HepG2 (cell line): ENCODE data around the gene KIAA1328. TPM values are rescaled to one million over a fixed set of nuclear protein-coding genes. Genes with fewer than 3 reads are reported as not detected.
A peak's percentile ranks its signal among the peaks of the same experiment; 100 is the strongest.

ENCODE experiments used
- ATF5 ChIP-seq: sonication (generic); formaldehyde crosslinking; IDR thresholded peaks from 2 replicates; pipeline ENCODE4 v1.4.0; 2020; ENCODE audit warnings: mild to moderate bottlenecking, low read depth, missing genetic modification reagents
- NBN ChIP-seq: fragments of 450-650 bp; conservative IDR thresholded peaks from 2 replicates; pipeline ENCODE4 v1.6.1; 2017
- SIN3B ChIP-seq: fragments of 150-350 bp; IDR thresholded peaks from 2 replicates; pipeline ENCODE4 v1.6.1; 2014; ENCODE audit warnings: low read length
- SNAPC2 ChIP-seq: sonication (generic); formaldehyde crosslinking; IDR thresholded peaks from 2 replicates; pipeline ENCODE4 v1.8.1; 2022; ENCODE audit warnings: mild to moderate bottlenecking, missing genetic modification reagents
- STAT5B ChIP-seq: sonication (generic); formaldehyde crosslinking; IDR thresholded peaks from 2 replicates; pipeline ENCODE4 v1.4.0; 2020; ENCODE audit warnings: missing genetic modification reagents
- THYN1 ChIP-seq: sonication (generic); formaldehyde crosslinking; IDR thresholded peaks from 2 replicates; pipeline ENCODE4 v1.8.1; 2023; ENCODE audit warnings: low read depth, mild to moderate bottlenecking, moderate library complexity, missing genetic modification reagents, borderline replicate concordance
- TRIM24 ChIP-seq: sonication (generic); formaldehyde crosslinking; IDR thresholded peaks from 2 replicates; pipeline ENCODE4 v1.8.0; 2022; ENCODE audit warnings: mild to moderate bottlenecking, missing genetic modification reagents
- ZBTB40 ChIP-seq, 2 experiments: fragments of 450-650 bp in 1 of 2; sonication (generic) in 1 of 2; formaldehyde crosslinking in 1 of 2; IDR thresholded peaks; 2 replicates each; pipeline versions ENCODE4 v1.6.1 to v1.8.0; 2016 to 2022; ENCODE audit warnings: antibody characterized with exemption in 1 of 2, mild to moderate bottlenecking in 1 of 2, missing genetic modification reagents in 1 of 2
- ZEB1 ChIP-seq: IDR thresholded peaks from 2 replicates; pipeline ENCODE4 v1.6.1; 2012; ENCODE audit warnings: mild to moderate bottlenecking, low read depth, inconsistent platforms; ENCODE audit not compliant: insufficient replicate concordance
- ZMAT3 ChIP-seq: sonication (generic); formaldehyde crosslinking; conservative IDR thresholded peaks from 2 replicates; pipeline ENCODE4 v1.7.0; 2021; ENCODE audit warnings: missing genetic modification reagents
- ZNF276 ChIP-seq: sonication (generic); formaldehyde crosslinking; IDR thresholded peaks from 2 replicates; pipeline ENCODE4 v1.4.0; 2020; ENCODE audit warnings: mild to moderate bottlenecking, low read depth, missing genetic modification reagents
- ZNF30 ChIP-seq: sonication (generic); formaldehyde crosslinking; IDR thresholded peaks from 2 replicates; pipeline ENCODE4 v1.5.0; 2020; ENCODE audit warnings: mild to moderate bottlenecking, missing genetic modification reagents
- ZNF800 ChIP-seq: sonication (generic); formaldehyde crosslinking; IDR thresholded peaks from 2 replicates; pipeline ENCODE4 v1.4.0; 2020; ENCODE audit warnings: missing genetic modification reagents
- ZSCAN29 ChIP-seq: sonication (generic); formaldehyde crosslinking; conservative IDR thresholded peaks from 2 replicates; pipeline ENCODE4 v1.4.0; 2020; ENCODE audit warnings: mild to moderate bottlenecking, missing genetic modification reagents
- polyA plus RNA-seq, 8 experiments: library from polyadenylated mRNA; depleted of rRNA in 3 of 8; stranded (reverse) in 7 of 8; unstranded in 1 of 8; fragments of >200 nt; fragmentation: Illumina TruSeq in 4 of 8; extraction: Trizol in 4 of 8; gene quantifications; 2 replicates each; pipeline versions ENCODE4 v1.2.1 to v1.2.3, GENCODE V29; 2011 to 2016; ENCODE audit warnings: low read depth in 4 of 8, missing spikeins in 1 of 8, mixed read lengths in 1 of 8; ENCODE audit not compliant: insufficient read depth in 1 of 8
- total RNA-seq, 5 experiments: library from RNA; depleted of rRNA; stranded (reverse); fragments of >200 nt; fragmentation: Illumina TruSeq; extraction: Trizol; gene quantifications; 2 replicates each; pipeline ENCODE4 v1.2.3, GENCODE V29; 2016; ENCODE audit warnings: low read depth in 1 of 5

Gene KIAA1328
- total and polyA plus RNA-seq, 2 of the 13 experiments (the other 11 are each of a cell fraction or from before 2014, with no cell fraction given), result 4.1 to 6.0 TPM

- no peak for TF ChIP-seq ZBTB40 (IDR thresholded peaks at IDR 0.05)
- peak; percentile 98 for TF ChIP-seq ZBTB40 (CRISPR knock-in tag; IDR thresholded peaks at IDR 0.05)
- TF ChIP-seq ATF5 (CRISPR knock-in tag), result peak; percentile 100
- TF ChIP-seq SNAPC2, result peak; percentile 99
- TF ChIP-seq SIN3B, result no peak
- peak; percentile 95; the same call in 1 of the 2 replicates for TF ChIP-seq THYN1 (CRISPR knock-in tag)
- TF ChIP-seq ZSCAN29 (CRISPR knock-in tag), result peak; percentile 85; the same call in 1 of the 2 replicates
- no peak for TF ChIP-seq ZEB1
- peak; percentile 100 for TF ChIP-seq ZMAT3
- TF ChIP-seq ZNF30 (CRISPR knock-in tag), result peak; percentile 100
- TF ChIP-seq STAT5B (CRISPR knock-in tag), result peak; percentile 100
- no peak for TF ChIP-seq TRIM24
- TF ChIP-seq ZNF276 (CRISPR knock-in tag), result peak; percentile 99
- no peak for TF ChIP-seq NBN
- TF ChIP-seq ZNF800 (CRISPR knock-in tag), result peak; percentile 100
Measured at GRCh38 chr18:37270038-37270665, 441.2 kb downstream of the KIAA1328 start (continued).
